ENCODE data around the gene KCNQ1. TPM values are rescaled to one million over a fixed set of nuclear protein-coding genes. Genes with fewer than 3 reads are reported as not detected.

KCNQ1 gene
- polyA plus RNA-seq, 1 of the 3 experiments (the other 2 are of a cell fraction) = 0.05 TPM

- no peak for DNase-seq
- H3K27ac ChIP-seq (ENCODE audit: low read depth in 2 of 2, low read length in 1 of 2) = no peak overlapping the region
- ChIA-PET POLR2A (no interaction called here), CTCF (interaction anchor here (0.6 to 2.3 kb wide), 4 partner anchors 11 to 530 kb away, joined by 3 to 9 read pairs (median 3); no protein-coding TSS in a partner anchor)
- no peak overlapping the region for H3K9ac ChIP-seq
- no peak overlapping the region for H3K4me3 ChIP-seq (ENCODE audit: low read depth in 2 of 2, low read length in 1 of 2)
- no peak overlapping the region for H2AFZ ChIP-seq (ENCODE audit: low read depth)
- no peaks in the 10 kb centered on the region for H3K9me2 ChIP-seq
- no peaks in the 10 kb centered on the region for H3K9me3 ChIP-seq
- H3F3A ChIP-seq (replicated peaks; ENCODE audit: insufficient read depth) = no peaks in the 10 kb centered on the region
- peaks cover 27% of the 10 kb centered on the region for H4K20me1 ChIP-seq (ENCODE audit: insufficient read depth)
- no peak overlapping the region for H3K4me2 ChIP-seq
- no peaks in the 10 kb centered on the region for H3K27me3 ChIP-seq (ENCODE audit: insufficient read depth)
- peaks cover 23% of the 10 kb centered on the region; the same call in 1 of the 2 replicates for H3K79me2 ChIP-seq (ENCODE audit: insufficient read depth)
- WGBS (ENCODE audit: low lambda C conversion rate) = 68% methylated on average over 5 of the region's 5 CpGs
- H3K4me1 ChIP-seq (ENCODE audit: control insufficient read depth in 1 of 2, insufficient read depth in 2 of 2, low read depth in 1 of 2, low read length in 1 of 2) = peaks cover 0 to 15% of the 10 kb centered on the region in 2 experiments; a peak in 2 of 4 replicates
- H3K36me3 ChIP-seq (replicated peaks in 1 of 2; ENCODE audit: control insufficient read depth in 1 of 2, insufficient read depth in 2 of 2, low read length in 1 of 2) = no peaks in the 10 kb centered on the region
- TF ChIP-seq TEAD4 (IDR thresholded peaks at IDR 0.05; ENCODE audit: borderline replicate concordance, insufficient read depth) = no peak
- TF ChIP-seq MEF2A (IDR thresholded peaks at IDR 0.05; ENCODE audit: borderline replicate concordance, low read depth) = no peak
- TF ChIP-seq EP300 (IDR thresholded peaks at IDR 0.05; ENCODE audit: borderline replicate concordance in 1 of 2, low read depth in 1 of 2, low read length in 1 of 2) = no peak
- TF ChIP-seq ELF1 (IDR thresholded peaks at IDR 0.05) = no peak
Observed at GRCh38 chr11:2681408-2682145, 236.8 kb downstream of the KCNQ1 start.

- CTCF ChIA-PET = interaction anchor here (0.9 to 9.0 kb wide), 3 partner anchors 22 to 204 kb away, joined by 3 to 52 read pairs (median 11); no protein-coding TSS in a partner anchor
- H3K4me3 ChIP-seq (ENCODE audit: low read depth in 2 of 2, low read length in 1 of 2) = no peak overlapping the region
- peaks cover 18% of the 10 kb centered on the region; the same call in 1 of the 2 replicates for H3K79me2 ChIP-seq (ENCODE audit: insufficient read depth)
- no peak overlapping the region for H3K27ac ChIP-seq (ENCODE audit: low read depth in 2 of 2, low read length in 1 of 2)
- H3F3A ChIP-seq (replicated peaks; ENCODE audit: insufficient read depth) = no peaks in the 10 kb centered on the region
- no peaks in the 10 kb centered on the region for H3K36me3 ChIP-seq (replicated peaks in 1 of 2; ENCODE audit: control insufficient read depth in 1 of 2, insufficient read depth in 2 of 2, low read length in 1 of 2)
- WGBS (ENCODE audit: low lambda C conversion rate) = 64% methylated on average over 4 of the region's 4 CpGs
- H3K9me2 ChIP-seq = no peaks in the 10 kb centered on the region
- no peak overlapping the region for H2AFZ ChIP-seq (ENCODE audit: low read depth)
- DNase-seq = no peak
- no peaks in the 10 kb centered on the region for H3K9me3 ChIP-seq
- POLR2A ChIA-PET = no interaction called here
- H3K27me3 ChIP-seq (ENCODE audit: insufficient read depth) = no peaks in the 10 kb centered on the region
- H4K20me1 ChIP-seq (ENCODE audit: insufficient read depth) = peaks cover 49% of the 10 kb centered on the region
- H3K9ac ChIP-seq = no peak overlapping the region
- H3K4me1 ChIP-seq (ENCODE audit: control insufficient read depth in 1 of 2, insufficient read depth in 2 of 2, low read depth in 1 of 2, low read length in 1 of 2) = peaks cover 0 to 25% of the 10 kb centered on the region in 2 experiments; a peak in 2 of 4 replicates
- no peak for TF ChIP-seq NRF1 (IDR thresholded peaks at IDR 0.05; ENCODE audit: low read depth, low read length)
- TF ChIP-seq CTCF (IDR thresholded peaks at IDR 0.05) = no peak
- TF ChIP-seq NFIC (IDR thresholded peaks at IDR 0.05; ENCODE audit: borderline replicate concordance) = no peak
- TF ChIP-seq JUND (IDR thresholded peaks at IDR 0.05) = no peak
- TF ChIP-seq ZBTB33 (IDR thresholded peaks at IDR 0.05; ENCODE audit: borderline replicate concordance, low read depth) = no peak
- TF ChIP-seq ELF1 (IDR thresholded peaks at IDR 0.05) = no peak
- no peak for TF ChIP-seq GABPA (IDR thresholded peaks at IDR 0.05; ENCODE audit: low read depth)
- TF ChIP-seq RCOR1 (IDR thresholded peaks at IDR 0.05; ENCODE audit: low read length) = no peak
- no peak for TF ChIP-seq REST (IDR thresholded peaks at IDR 0.05; ENCODE audit: low read depth, low read length)
- TF ChIP-seq RAD21 (IDR thresholded peaks at IDR 0.05; ENCODE audit: low read length) = no peak
- no peak for TF ChIP-seq RFX5 (IDR thresholded peaks at IDR 0.05; ENCODE audit: low read length)
- TF ChIP-seq SIN3A (IDR thresholded peaks at IDR 0.05; ENCODE audit: borderline replicate concordance, low read depth, low read length) = no peak
- no peak for TF ChIP-seq YY1 (IDR thresholded peaks at IDR 0.05; ENCODE audit: low read depth)
- no peak for TF ChIP-seq FOSL2 (IDR thresholded peaks at IDR 0.05; ENCODE audit: borderline replicate concordance, low read depth)
- H3K4me2 ChIP-seq = no peak overlapping the region
Observed at GRCh38 chr11:2683806-2684205, 239.0 kb downstream of the KCNQ1 start.

All from SK-N-SH (cell line).